Caco-2 (cell line): ENCODE measurements around the gene FGF12. TPM values are rescaled to one million over a fixed set of nuclear protein-coding genes. Genes with fewer than 3 reads are reported as not detected.

Source experiments
- BruUV-seq: library from RNA; stranded (reverse); fragments of 400-500 nt; replicated peaks from 2 replicates; lab custom pipeline; 2021; lab: Mats Ljungman, UMichigan
- CTCF ChIA-PET: fragments of 300-600 bp; sonication (Branson Sonifier 250); formaldehyde crosslinking; loops from one replicate; lab custom pipeline; 2022; ENCODE audit warnings: antibody characterized with exemption; lab: Charles Lee
- POLR2A ChIA-PET: fragments of 300-600 bp; sonication (Branson Sonifier 250); formaldehyde crosslinking; loops from one replicate; lab custom pipeline; 2022; ENCODE audit warnings: antibody characterized with exemption; lab: Charles Lee
- DNase-seq, 2 experiments: peaks; one replicate each; pipeline versions ENCODE4 v3.0.0 to v3.0.0-alpha.2; 2020 to 2022
- H3K27me3 ChIP-seq: replicated peaks from 2 replicates; pipeline ENCODE4 v1.6.0; 2011; ENCODE audit warnings: low read length; ENCODE audit not compliant: control insufficient read depth, insufficient read depth
- H3K36me3 ChIP-seq: 2 replicates; pipeline ENCODE4 v1.5.1; 2011; ENCODE audit warnings: low read length; ENCODE audit not compliant: control insufficient read depth, insufficient read depth
- H3K4me1 ChIP-seq: fragments of 250-450 bp; sonication (Bioruptor Pico); 2 replicates; pipeline ENCODE4 v1.5.1; 2020; ENCODE audit warnings: mild to moderate bottlenecking
- H3K4me3 ChIP-seq: 2 replicates; pipeline ENCODE4 v1.5.1; 2011; ENCODE audit warnings: low read depth, mild to moderate bottlenecking, control low read depth, low read length
- H3K9me3 ChIP-seq: fragments of 250-450 bp; sonication (Bioruptor Pico); 2 replicates; pipeline ENCODE4 v1.5.1; 2020; ENCODE audit warnings: mild to moderate bottlenecking, moderate library complexity
- H3K27ac Mint-ChIP-seq: one replicate; pipeline ENCODE4 v1.8.0; 2022; ENCODE audit warnings: mixed read lengths; ENCODE audit not compliant: unreplicated experiment
- H3K27me3 Mint-ChIP-seq: one replicate; pipeline ENCODE4 v1.8.0; 2022; ENCODE audit warnings: mixed read lengths; ENCODE audit not compliant: insufficient read depth, unreplicated experiment
- H3K36me3 Mint-ChIP-seq: one replicate; pipeline ENCODE4 v1.8.0; 2022; ENCODE audit warnings: mild to moderate bottlenecking, mixed read lengths; ENCODE audit not compliant: insufficient read depth, unreplicated experiment
- H3K4me1 Mint-ChIP-seq: one replicate; pipeline ENCODE4 v1.8.0; 2022; ENCODE audit warnings: low read depth, mixed read lengths; ENCODE audit not compliant: unreplicated experiment
- H3K4me3 Mint-ChIP-seq: one replicate; pipeline ENCODE4 v1.8.0; 2022; ENCODE audit warnings: mild to moderate bottlenecking, moderate library complexity, mixed read lengths; ENCODE audit not compliant: unreplicated experiment
- H3K9me3 Mint-ChIP-seq: one replicate; pipeline ENCODE4 v1.8.0; 2022; ENCODE audit warnings: mixed read lengths; ENCODE audit not compliant: unreplicated experiment
- CTCF ChIP-seq, 2 experiments: fragments of 200-600 bp in 1 of 2; IDR thresholded peaks; 1 replicate in 1 of 2; 2 replicates in 1 of 2; pipeline versions ENCODE4 v1.5.1 to v1.8.0; 2011 to 2022; ENCODE audit warnings: antibody characterized with exemption in 1 of 2, control low read depth in 1 of 2, inconsistent platforms in 1 of 2, low read depth in 1 of 2, low read length in 1 of 2, mild to moderate bottlenecking in 1 of 2, moderate library complexity in 1 of 2; ENCODE audit not compliant: insufficient read depth in 1 of 2, severe bottlenecking in 1 of 2, unreplicated experiment in 1 of 2
- intact Hi-C: fragments of 100-400 bp; cut with micrococcal nuclease; formaldehyde crosslinking; loops from one replicate; pipeline ENCODE4 v1.10.0; 2022; ENCODE audit not compliant: unreplicated experiment
- total RNA-seq: library from RNA; stranded (reverse); gene quantifications from 2 replicates; pipeline ENCODE4 v1.2.3, GENCODE V29; 2022

Gene FGF12
- total RNA-seq, 1 experiment from 2014 or later, result 0.41 TPM

- Mint-ChIP-seq H3K4me1 (no peaks in the 10 kb centered on the region), H3K27ac (no peak overlapping the region), H3K9me3 (peaks cover 10% of the 10 kb centered on the region), H3K36me3 (no peaks in the 10 kb centered on the region), H3K4me3 (no peak overlapping the region), H3K27me3 (peaks cover 13% of the 10 kb centered on the region)
- TF ChIP-seq CTCF (IDR thresholded peaks at IDR 0.05; ENCODE audit: insufficient read depth in 1 of 2, low read depth in 1 of 2, low read length in 1 of 2, severe bottlenecking in 1 of 2, unreplicated experiment in 1 of 2), result no peak
- DNase-seq, result no peak
- intact Hi-C loops, result no loop called here
- no TSS peak for BruUV-seq
- POLR2A ChIA-PET, result no interaction called here
- CTCF ChIA-PET, result no interaction called here
- Histone ChIP-seq H3K4me1 (no peaks in the 10 kb centered on the region), H3K9me3 (peaks cover 6% of the 10 kb centered on the region), H3K36me3 (no peaks in the 10 kb centered on the region), H3K4me3 (no peak overlapping the region), H3K27me3 (no peaks in the 10 kb centered on the region)
Observed at GRCh38 chr3:192607798-192608197, 119.5 kb downstream of the FGF12 start.

- peaks cover 18% of the 10 kb centered on the region for H3K9me3 Mint-ChIP-seq
- peaks cover 3% of the 10 kb centered on the region; the same call in 1 of the 2 replicates for H3K9me3 ChIP-seq
- CTCF ChIA-PET, result no interaction called here
- peaks cover 13% of the 10 kb centered on the region for H3K4me1 ChIP-seq
- no peaks in the 10 kb centered on the region for H3K36me3 Mint-ChIP-seq
- H3K36me3 ChIP-seq, result no peaks in the 10 kb centered on the region
- intact Hi-C loops, result loop anchor here (1.0 kb wide), 1 partner anchor 32 kb away; no protein-coding TSS in a partner anchor
- no peak for DNase-seq
- peak overlapping the region; percentile 39 for H3K4me3 Mint-ChIP-seq
- TF ChIP-seq CTCF (IDR thresholded peaks at IDR 0.05; ENCODE audit: insufficient read depth in 1 of 2, low read depth in 1 of 2, low read length in 1 of 2, severe bottlenecking in 1 of 2, unreplicated experiment in 1 of 2), result no peak
- H3K4me1 Mint-ChIP-seq, result peaks cover 14% of the 10 kb centered on the region
- POLR2A ChIA-PET, result no interaction called here
- peak overlapping the region; percentile 79 for H3K27ac Mint-ChIP-seq
- BruUV-seq, result no TSS peak
- H3K27me3 Mint-ChIP-seq, result no peaks in the 10 kb centered on the region
- H3K4me3 ChIP-seq, result no peak overlapping the region
- H3K27me3 ChIP-seq, result no peaks in the 10 kb centered on the region
Observed at GRCh38 chr3:192597913-192598312, 129.4 kb downstream of the FGF12 start.

GRCh38 chr3:192597506-192597905, 129.8 kb downstream of the FGF12 start:
- Histone ChIP-seq H3K27me3 (no peaks in the 10 kb centered on the region), H3K4me1 (peaks cover 13% of the 10 kb centered on the region), H3K9me3 (no peaks in the 10 kb centered on the region), H3K4me3 (no peak overlapping the region), H3K36me3 (no peaks in the 10 kb centered on the region)
- peak overlapping the region; percentile 39 for H3K4me3 Mint-ChIP-seq
- H3K27me3 Mint-ChIP-seq, result no peaks in the 10 kb centered on the region
- BruUV-seq, result no TSS peak
- H3K36me3 Mint-ChIP-seq, result no peaks in the 10 kb centered on the region
- ChIA-PET POLR2A (no interaction called here), CTCF (no interaction called here)
- H3K9me3 Mint-ChIP-seq, result peaks cover 18% of the 10 kb centered on the region
- TF ChIP-seq CTCF (IDR thresholded peaks at IDR 0.05; ENCODE audit: insufficient read depth in 1 of 2, low read depth in 1 of 2, low read length in 1 of 2, severe bottlenecking in 1 of 2, unreplicated experiment in 1 of 2), result no peak
- H3K27ac Mint-ChIP-seq, result peak overlapping the region; percentile 79
- intact Hi-C loops, result no loop called here
- H3K4me1 Mint-ChIP-seq, result peaks cover 14% of the 10 kb centered on the region
- peak; percentile 45 to 65 for DNase-seq
